Neural progenitor cell (in vitro differentiated cells): Measurements from ENCODE around the gene FTCD.

Experiments
- CTCF ChIP-seq: fragments of 200-600 bp; sonication (generic); IDR thresholded peaks from 2 replicates; pipeline ENCODE4 v1.5.1; 2017; ENCODE audit warnings: antibody characterized with exemption, mild to moderate bottlenecking
- EZH2 ChIP-seq: fragments of 200-600 bp; sonication (generic); IDR thresholded peaks from 2 replicates; pipeline ENCODE4 v1.6.1; 2017; ENCODE audit warnings: antibody characterized with exemption, mild to moderate bottlenecking, moderate library complexity
- EZH2phosphoT487 ChIP-seq: fragments of 200-600 bp; sonication (generic); IDR thresholded peaks from 2 replicates; pipeline ENCODE4 v1.6.1; 2017; ENCODE audit warnings: antibody characterized with exemption

DNA sequence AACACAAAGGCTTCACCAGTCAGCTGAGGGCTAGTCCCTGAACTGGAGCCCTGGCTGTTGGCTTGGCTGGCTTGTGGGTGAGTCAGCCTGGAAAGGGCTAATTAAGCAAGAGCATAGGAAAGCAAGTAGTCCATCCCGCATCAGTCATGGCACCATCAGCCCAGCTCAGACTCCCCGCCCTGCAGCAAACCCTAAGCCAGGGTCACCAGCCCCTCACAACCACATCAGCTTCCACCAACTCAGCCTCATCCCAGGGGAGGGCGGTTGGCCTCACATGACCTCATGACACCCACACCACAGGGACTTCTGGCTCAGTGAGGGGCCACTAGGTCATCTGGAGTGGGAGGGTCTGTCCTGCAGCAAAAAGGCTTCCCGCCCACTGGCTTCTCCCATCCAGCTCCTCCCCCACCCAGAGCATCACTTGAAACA is 35.9 kb upstream of the FTCD start:
- TF ChIP-seq CTCF (no peak), EZH2phosphoT487 (no peak), EZH2 (no peak)
